ENCODE data around the gene SERPINB12.

The SERPINB12 gene

DNA sequence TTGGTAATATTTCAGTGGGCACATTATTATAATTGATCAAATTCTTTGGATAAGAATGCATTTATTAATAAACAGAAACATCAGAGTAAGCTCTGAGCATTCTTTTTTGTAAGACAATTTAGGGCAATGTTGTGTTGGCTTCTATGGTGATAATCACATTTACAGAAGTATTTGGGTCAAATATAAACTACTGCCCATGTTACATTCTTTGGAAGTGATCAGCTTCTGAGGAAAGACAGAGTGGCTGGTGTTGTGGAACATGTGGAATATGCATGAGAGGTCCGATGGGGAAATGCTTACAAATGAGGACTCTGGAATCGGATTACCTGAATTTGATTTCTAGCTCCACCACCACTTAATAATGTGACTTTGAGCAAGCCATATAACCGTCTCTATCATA lies 64.4 kb downstream of the SERPINB12 start:
- no peak overlapping the region for H3K27ac ChIP-seq
- H3K9ac ChIP-seq, result no peak overlapping the region
- TF ChIP-seq Cebpa-rat (IDR thresholded peaks at IDR 0.05), result no peak
- H3K4me3 ChIP-seq, result no peak overlapping the region
- H4K20me1 ChIP-seq, result no peaks in the 10 kb centered on the region
- no peaks in the 10 kb centered on the region for H3K9me3 ChIP-seq (replicated peaks in 1 of 11)
- no peaks in the 10 kb centered on the region for H3K27me3 ChIP-seq
- peaks cover 0 to 16% (median 0%) of the 10 kb centered on the region in 10 experiments; a peak in 3 of 20 replicates for H3K4me1 ChIP-seq
- H3K4me2 ChIP-seq, result no peak overlapping the region
- H3K36me3 ChIP-seq, result no peaks in the 10 kb centered on the region

DNA sequence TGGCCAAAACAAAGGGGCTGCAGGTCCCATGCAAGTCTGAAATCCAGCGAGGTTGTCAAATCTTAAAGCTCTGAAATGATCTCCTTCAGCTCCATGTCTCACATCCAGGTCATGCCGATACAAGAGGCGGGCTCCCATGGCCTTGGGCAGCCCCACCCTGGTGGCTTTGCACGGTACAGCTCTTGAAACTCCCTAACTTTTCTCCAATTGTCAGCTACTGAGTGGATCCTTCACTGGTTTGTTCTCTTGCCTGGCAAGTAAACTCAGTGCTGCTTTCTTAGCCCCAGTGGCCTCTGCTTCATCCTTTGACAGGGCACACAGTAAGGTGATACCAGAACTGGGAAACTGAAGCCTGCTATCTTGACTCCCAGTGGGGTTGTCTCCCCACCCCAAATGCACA lies 71.3 kb downstream of the SERPINB12 start:
- Histone ChIP-seq H3K36me3 (no peaks in the 10 kb centered on the region), H3K27ac (no peak overlapping the region), H3K4me3 (no peak overlapping the region), H3K27me3 (no peaks in the 10 kb centered on the region), H3K9me3 (replicated peaks in 1 of 11) (no peaks in the 10 kb centered on the region), H4K20me1 (no peaks in the 10 kb centered on the region), H3K9ac (no peak overlapping the region), H3K4me1 (no peaks in the 10 kb centered on the region), H3K4me2 (no peak overlapping the region)
- TF ChIP-seq Cebpa-rat (IDR thresholded peaks at IDR 0.05), result no peak

DNA sequence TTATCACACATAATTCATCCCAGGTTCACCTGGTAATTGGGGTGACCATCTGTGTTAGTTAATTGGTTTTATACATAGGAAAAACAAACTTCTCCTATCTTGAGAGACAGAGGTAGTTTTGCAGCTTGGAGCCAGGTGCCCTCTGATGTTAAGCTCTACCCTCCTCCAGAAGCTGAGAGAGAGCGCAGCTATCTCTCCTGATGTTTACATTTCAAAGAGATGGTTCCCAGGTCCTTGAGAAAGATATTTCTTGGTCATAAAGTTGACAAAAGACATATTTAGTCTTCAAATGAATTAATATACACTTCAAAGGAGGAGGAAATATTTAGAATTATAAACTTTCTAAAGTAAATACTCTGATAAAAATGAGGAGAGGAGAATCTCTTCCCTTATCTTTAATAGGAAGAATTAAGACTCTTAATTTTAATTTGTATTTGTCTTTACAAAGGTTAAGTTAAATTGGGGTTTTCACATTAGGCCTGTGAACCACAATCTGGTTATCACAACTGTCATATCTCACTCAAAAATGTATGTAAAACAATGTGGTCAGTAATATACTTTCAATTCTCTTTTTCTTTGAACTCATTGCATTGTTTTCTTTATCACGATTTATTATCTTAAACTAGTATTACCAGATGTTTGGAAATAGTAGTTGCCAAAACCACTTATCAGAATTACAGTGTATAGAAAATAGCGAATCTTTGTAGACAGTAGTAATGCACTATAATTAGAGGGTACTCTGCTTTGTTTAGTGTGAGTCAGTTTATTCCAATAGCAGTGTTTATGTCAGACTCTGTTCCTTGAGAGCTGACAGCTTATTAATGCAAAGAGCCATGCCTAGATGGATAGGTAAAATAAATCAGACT lies 75.1 kb downstream of the SERPINB12 start:
- no peak overlapping the region for H3K4me3 ChIP-seq

DNA sequence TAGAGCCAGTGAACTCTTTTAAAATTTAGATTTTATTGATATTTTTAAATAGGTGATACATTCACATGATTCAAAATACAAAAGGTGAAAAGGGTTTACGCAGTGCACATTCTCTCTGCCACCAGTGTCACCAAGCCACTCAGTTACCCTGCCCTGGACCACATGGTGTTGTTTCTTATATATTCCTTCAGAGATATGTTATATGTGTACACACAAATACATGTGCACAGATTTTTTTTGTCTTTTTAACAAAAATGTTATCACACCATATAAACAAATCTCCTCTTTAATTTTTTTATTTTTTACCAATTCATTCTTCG lies 75.7 kb downstream of the SERPINB12 start:
- no peak overlapping the region for H3K4me2 ChIP-seq
- H3K36me3 ChIP-seq, result no peaks in the 10 kb centered on the region
- no peaks in the 10 kb centered on the region for H3K27me3 ChIP-seq
- H3K9ac ChIP-seq, result no peak overlapping the region
- H4K20me1 ChIP-seq, result no peaks in the 10 kb centered on the region
- no peaks in the 10 kb centered on the region for H3K4me1 ChIP-seq
- H3K9me3 ChIP-seq (replicated peaks in 1 of 11), result peaks cover 13 to 39% (median 23%) of the 10 kb centered on the region in 11 experiments
- H3K4me3 ChIP-seq, result no peak overlapping the region
- no peak overlapping the region for H3K27ac ChIP-seq
- no peak for TF ChIP-seq Cebpa-rat (IDR thresholded peaks at IDR 0.05)

More for the DNA sequence above, 75.1 kb downstream of the SERPINB12 start:
- no peak overlapping the region for H3K4me2 ChIP-seq
- H3K4me1 ChIP-seq, result no peaks in the 10 kb centered on the region
- no peaks in the 10 kb centered on the region for H4K20me1 ChIP-seq
- H3K9me3 ChIP-seq (replicated peaks in 1 of 11), result peaks cover 7 to 34% (median 20%) of the 10 kb centered on the region in 11 experiments; a peak in 20 of 22 replicates
- H3K27me3 ChIP-seq, result no peaks in the 10 kb centered on the region
- no peak for TF ChIP-seq Cebpa-rat (IDR thresholded peaks at IDR 0.05)
- H3K9ac ChIP-seq, result no peak overlapping the region
- no peaks in the 10 kb centered on the region for H3K36me3 ChIP-seq
- H3K27ac ChIP-seq, result no peak overlapping the region
